Measurements from ENCODE around the gene SNAPC1.
"Not testable (repeated sequence)": the region's sequence is repeated elsewhere in the genome, so short reads cannot be mapped to it uniquely, and the experiment has no call there.

The SNAPC1 gene

GRCh38 chr14:61750708-61751474 lies 11.3 kb upstream of the SNAPC1 start:
- no peak for TF ChIP-seq CTCF (IDR thresholded peaks at IDR 0.05; ENCODE audit: low read depth, low read length)
- peak; percentile 36 for DNase-seq (ENCODE audit: extremely low read depth, low read depth)

DNA sequence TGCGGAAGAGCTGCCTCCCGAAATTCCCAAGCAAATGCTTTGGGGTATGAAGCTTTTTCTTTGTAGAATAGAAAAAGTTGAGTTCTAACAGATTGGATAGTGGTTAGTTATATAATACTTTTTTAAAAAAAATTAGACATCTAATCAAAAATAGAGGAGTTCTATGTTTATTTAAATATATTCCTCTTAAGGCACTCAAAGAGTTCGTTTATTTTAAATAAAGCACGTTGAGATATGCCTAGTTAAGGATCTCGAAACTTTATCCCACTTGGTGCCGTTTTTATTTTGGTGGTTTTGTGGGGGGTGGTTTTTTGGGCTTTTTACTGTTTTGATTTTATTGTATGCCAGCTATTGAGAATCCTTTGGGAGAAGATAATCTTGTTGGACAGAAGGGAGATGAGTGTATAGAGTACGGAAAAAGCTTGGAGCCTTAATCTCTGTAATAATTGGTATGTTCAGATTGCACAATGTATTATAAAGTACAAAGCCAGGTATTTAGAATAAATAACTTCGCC lies 10.7 kb upstream of the SNAPC1 start:
- no peak for TF ChIP-seq CTCF (IDR thresholded peaks at IDR 0.05; ENCODE audit: low read depth, low read length)
- DNase-seq (ENCODE audit: extremely low read depth, low read depth): no peak

DNA sequence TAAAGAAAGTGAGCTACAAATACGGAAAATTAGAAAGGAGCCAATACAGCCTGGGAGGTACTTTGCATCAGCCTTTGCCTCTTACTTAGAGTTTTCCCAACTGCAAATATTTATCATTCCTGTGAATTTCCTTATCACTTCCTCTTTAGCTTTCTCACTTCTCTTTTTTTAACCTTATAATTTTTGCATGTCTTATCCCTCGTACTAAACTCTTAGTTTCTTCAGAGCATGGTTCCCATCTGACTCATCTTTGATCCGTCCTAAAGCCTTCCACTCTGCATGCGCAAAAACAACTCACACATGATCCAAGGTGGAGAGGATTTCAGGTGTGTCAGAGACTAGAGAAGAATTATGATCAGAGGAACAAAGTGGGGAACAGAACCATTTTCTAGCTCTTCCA lies 9.6 kb upstream of the SNAPC1 start:
- DNase-seq (ENCODE audit: extremely low read depth, low read depth): no peak

GRCh38 chr14:61753631-61754030 lies 8.6 kb upstream of the SNAPC1 start:
- DNase-seq (ENCODE audit: extremely low read depth, low read depth): no peak

More for the DNA sequence above, 9.6 kb upstream of the SNAPC1 start:
- TF ChIP-seq CTCF (IDR thresholded peaks at IDR 0.05; ENCODE audit: low read depth, low read length): no peak

GRCh38 chr14:61754627-61755381 lies 7.4 kb upstream of the SNAPC1 start:
- no peak for TF ChIP-seq CTCF (IDR thresholded peaks at IDR 0.05; ENCODE audit: low read depth, low read length)
- no peak for DNase-seq (ENCODE audit: extremely low read depth, low read depth)

More at GRCh38 chr14:61753631-61754030, 8.6 kb upstream of the SNAPC1 start:
- peak; percentile 1 for TF ChIP-seq CTCF (IDR thresholded peaks at IDR 0.05; ENCODE audit: low read depth, low read length)

- DNase-seq (ENCODE audit: extremely low read depth, low read depth): not testable (repeated sequence)
These were observed 6.9 kb upstream of the SNAPC1 start for GRCh38 chr14:61755382-61755742.

- TF ChIP-seq CTCF (IDR thresholded peaks at IDR 0.05; ENCODE audit: low read depth, low read length): no peak
- no peak for DNase-seq (ENCODE audit: extremely low read depth, low read depth)
These were observed 6.1 kb upstream of the SNAPC1 start for GRCh38 chr14:61756135-61756534.
